H1 (cell line): ENCODE results near the gene RIT2. TPM values are rescaled to one million over a fixed set of nuclear protein-coding genes. Genes with fewer than 3 reads are reported as not detected.

Source experiments
- CTCF ChIA-PET: fragments of 300-600 bp; sonication (Branson Sonifier 250); formaldehyde crosslinking; loops from one replicate; lab custom pipeline; 2021; ENCODE audit not compliant: partially characterized antibody; lab: Charles Lee
- POLR2A ChIA-PET: fragments of 300-600 bp; sonication (Branson Sonifier 250); formaldehyde crosslinking; loops from one replicate; lab custom pipeline; 2021; ENCODE audit warnings: inconsistent platforms; ENCODE audit not compliant: partially characterized antibody; lab: Charles Lee
- DNase-seq, 2 experiments: peaks; one replicate each; pipeline versions ENCODE4 v3.0.0 to v3.0.0-alpha.2; 2010 to 2022; ENCODE audit warnings: low spot score in 2 of 2, low read depth in 1 of 2, mixed read lengths in 1 of 2
- FAIRE-seq: peaks from 2 replicates; lab custom pipeline; 2011; peaks lifted over from hg19 to GRCh38; lab: Jason Lieb, UNC
- H2AFZ ChIP-seq: 2 replicates; pipeline ENCODE4 v1.8.1; 2012; ENCODE audit warnings: low read length, inconsistent platforms
- H2AK5ac ChIP-seq: 2 replicates; pipeline ENCODE4 v1.6.1; 2013; ENCODE audit warnings: low read depth, low read length
- H2BK120ac ChIP-seq: replicated peaks from 2 replicates; pipeline ENCODE3; 2013; ENCODE audit warnings: low read depth, low read length, inconsistent platforms
- H2BK12ac ChIP-seq: 2 replicates; pipeline ENCODE4 v1.6.1; 2013; ENCODE audit warnings: low read depth, low read length
- H2BK15ac ChIP-seq: 2 replicates; pipeline ENCODE4 v1.6.1; 2013; ENCODE audit warnings: low read length
- H2BK20ac ChIP-seq: 2 replicates; pipeline ENCODE4 v1.6.1; 2013; ENCODE audit warnings: low read length
- H2BK5ac ChIP-seq: 2 replicates; pipeline ENCODE4 v1.6.1; 2013; ENCODE audit warnings: low read depth, low read length
- H3K14ac ChIP-seq: 2 replicates; pipeline ENCODE4 v1.6.1; 2013; ENCODE audit warnings: inconsistent platforms; ENCODE audit not compliant: insufficient read length
- H3K18ac ChIP-seq: 2 replicates; pipeline ENCODE4 v1.6.1; 2013; ENCODE audit warnings: low read length; ENCODE audit errors: extremely low read depth
- H3K23ac ChIP-seq: 2 replicates; pipeline ENCODE4 v1.6.1; 2013; ENCODE audit warnings: inconsistent platforms; ENCODE audit not compliant: insufficient read length
- H3K23me2 ChIP-seq: 2 replicates; pipeline ENCODE4 v1.6.1; 2013; ENCODE audit warnings: low read depth, low read length
- H3K27ac ChIP-seq: 2 replicates; pipeline ENCODE4 v1.6.1; 2011; ENCODE audit warnings: low read depth, low read length, inconsistent platforms
- H3K27me3 ChIP-seq, 4 experiments: replicated peaks in 1 of 4; 1 replicate in 1 of 4; 2 replicates in 3 of 4; pipeline versions ENCODE4 v1.6.1 to v1.8.1; 2011 to 2013; ENCODE audit warnings: low read length in 3 of 4, mild to moderate bottlenecking in 3 of 4, inconsistent platforms in 2 of 4, mixed read lengths in 2 of 4, moderate library complexity in 1 of 4; ENCODE audit not compliant: control insufficient read depth in 3 of 4, insufficient read depth in 3 of 4; ENCODE audit errors: extremely low read depth in 1 of 4
- H3K36me3 ChIP-seq, 4 experiments: 2 replicates each; pipeline versions ENCODE4 v1.6.1 to v1.8.1; 2011 to 2013; ENCODE audit warnings: mild to moderate bottlenecking in 4 of 4, low read length in 3 of 4, moderate library complexity in 2 of 4, control low read depth in 1 of 4, inconsistent platforms in 1 of 4; ENCODE audit not compliant: insufficient read depth in 4 of 4, control insufficient read depth in 2 of 4
- H3K4ac ChIP-seq: replicated peaks from 2 replicates; pipeline ENCODE3; 2013; ENCODE audit warnings: low read length, low read depth, mixed read lengths, inconsistent platforms; ENCODE audit not compliant: insufficient read length
- H3K4me1 ChIP-seq, 4 experiments: replicated peaks in 1 of 4; 1 replicate in 1 of 4; 2 replicates in 3 of 4; pipeline versions ENCODE4 v1.6.1 to v1.8.1; 2011 to 2013; ENCODE audit warnings: low read length in 3 of 4, inconsistent platforms in 2 of 4, mixed read lengths in 1 of 4; ENCODE audit not compliant: insufficient read depth in 4 of 4, control insufficient read depth in 3 of 4
- H3K4me2 ChIP-seq, 2 experiments: 2 replicates each; pipeline versions ENCODE4 v1.6.1 to v1.8.1; 2011 to 2013; ENCODE audit warnings: low read depth in 2 of 2, low read length in 2 of 2, control low read depth in 1 of 2, inconsistent platforms in 1 of 2, mild to moderate bottlenecking in 1 of 2; ENCODE audit not compliant: insufficient read depth in 1 of 2
- H3K4me3 ChIP-seq, 4 experiments: fragments of 200-600, 300-600 bp in 1 of 4; sonication (generic), shearing (Covaris generic), sonication (Bioruptor Twin) in 1 of 4; 2 replicates each; pipeline versions ENCODE4 v1.5.1 to v1.8.1; 2011 to 2016; ENCODE audit warnings: low read length in 4 of 4, low read depth in 3 of 4, control low read depth in 2 of 4, inconsistent platforms in 2 of 4, mild to moderate bottlenecking in 2 of 4, mixed read lengths in 1 of 4, moderate library complexity in 1 of 4; ENCODE audit not compliant: insufficient read depth in 2 of 4; ENCODE audit errors: extremely low read depth in 1 of 4
- H3K56ac ChIP-seq: replicated peaks from 2 replicates; pipeline ENCODE3; 2013; ENCODE audit warnings: low read depth, mild to moderate bottlenecking, mixed read lengths, low read length, inconsistent platforms; ENCODE audit not compliant: insufficient read length
- H3K79me1 ChIP-seq: 2 replicates; pipeline ENCODE4 v1.6.1; 2013; ENCODE audit warnings: low read depth, low read length, control low read depth
- H3K79me2 ChIP-seq, 2 experiments: 2 replicates each; pipeline versions ENCODE4 v1.6.1 to v1.8.1; 2012 to 2013; ENCODE audit warnings: low read length in 2 of 2, mild to moderate bottlenecking in 2 of 2, inconsistent platforms in 1 of 2; ENCODE audit not compliant: insufficient read depth in 2 of 2, control insufficient read depth in 1 of 2
- H3K9ac ChIP-seq, 4 experiments: replicated peaks in 1 of 4; 1 replicate in 1 of 4; 2 replicates in 3 of 4; pipeline versions ENCODE4 v1.6.1 to v1.8.1; 2011 to 2013; ENCODE audit warnings: low read depth in 3 of 4, low read length in 3 of 4, control low read depth in 2 of 4, mild to moderate bottlenecking in 2 of 4, moderate library complexity in 2 of 4, inconsistent platforms in 1 of 4; ENCODE audit errors: extremely low read depth in 1 of 4
- H3K9me3 ChIP-seq, 2 experiments: 2 replicates each; pipeline versions ENCODE4 v1.6.1 to v1.8.1; 2012 to 2013; ENCODE audit warnings: mild to moderate bottlenecking in 2 of 2, moderate library complexity in 2 of 2, control low read depth in 1 of 2, inconsistent platforms in 1 of 2, low read depth in 1 of 2, low read length in 1 of 2, mixed read lengths in 1 of 2; ENCODE audit not compliant: insufficient read depth in 2 of 2
- H4K20me1 ChIP-seq, 2 experiments: replicated peaks in 1 of 2; 2 replicates each; pipeline versions ENCODE3 to v1.8.1; 2011 to 2013; ENCODE audit warnings: inconsistent platforms in 2 of 2, low read length in 2 of 2, mild to moderate bottlenecking in 1 of 2; ENCODE audit not compliant: insufficient read depth in 2 of 2, control insufficient read depth in 1 of 2
- H4K5ac ChIP-seq: 2 replicates; pipeline ENCODE4 v1.6.1; 2013; ENCODE audit warnings: low read length, low read depth, mixed read lengths, inconsistent platforms; ENCODE audit not compliant: insufficient read length
- H4K8ac ChIP-seq: 2 replicates; pipeline ENCODE4 v1.8.0; 2013; ENCODE audit warnings: mild to moderate bottlenecking, moderate library complexity, low read length, inconsistent platforms; ENCODE audit not compliant: insufficient read depth; ENCODE audit errors: extremely low read depth
- H4K91ac ChIP-seq: replicated peaks from 2 replicates; pipeline ENCODE3; 2013; ENCODE audit warnings: low read length, mixed read lengths, inconsistent platforms; ENCODE audit not compliant: insufficient read length
- CHD2 ChIP-seq: IDR thresholded peaks from 2 replicates; pipeline ENCODE4 v1.6.1; 2012; ENCODE audit warnings: low read length, improper control_type of control experiment
- CREB1 ChIP-seq: IDR thresholded peaks from 2 replicates; pipeline ENCODE4 v1.6.1; 2012; ENCODE audit warnings: inconsistent platforms
- CTCF ChIP-seq, 3 experiments: IDR thresholded peaks; 1 replicate in 2 of 3; 2 replicates in 1 of 3; pipeline versions ENCODE4 v1.5.1 to v1.6.1; 2011; ENCODE audit warnings: low read length in 3 of 3, mild to moderate bottlenecking in 3 of 3, inconsistent platforms in 2 of 3, low read depth in 1 of 3, moderate library complexity in 1 of 3; ENCODE audit not compliant: insufficient read depth in 1 of 3; ENCODE audit errors: control extremely low read depth in 1 of 3
- EZH2 ChIP-seq: fragments of 200-600 bp; sonication (generic); IDR thresholded peaks from 2 replicates; pipeline ENCODE4 v1.7.1; 2012; ENCODE audit warnings: low read depth, mild to moderate bottlenecking, moderate library complexity, low read length, inconsistent platforms; ENCODE audit not compliant: severe bottlenecking
- KDM1A ChIP-seq: fragments of 200-600, 300-600 bp; sonication (generic); IDR thresholded peaks from 2 replicates; pipeline ENCODE4 v1.7.1; 2016; ENCODE audit warnings: mild to moderate bottlenecking, low read length, borderline replicate concordance
- RAD21 ChIP-seq, 2 experiments: IDR thresholded peaks in 1 of 2; conservative IDR thresholded peaks in 1 of 2; 2 replicates each; pipeline ENCODE4 v1.6.1; 2011; ENCODE audit warnings: low read depth in 2 of 2, low read length in 2 of 2, improper control_type of control experiment in 1 of 2, inconsistent platforms in 1 of 2, mild to moderate bottlenecking in 1 of 2, moderate library complexity in 1 of 2
- SIRT6 ChIP-seq: IDR thresholded peaks from one replicate; pipeline ENCODE4 v1.7.1; 2012; ENCODE audit warnings: low read length, inconsistent platforms
- SIX5 ChIP-seq: IDR thresholded peaks from 2 replicates; pipeline ENCODE4 v1.6.1; 2011; ENCODE audit warnings: mild to moderate bottlenecking, low read depth, low read length
- SP1 ChIP-seq: IDR thresholded peaks from 2 replicates; pipeline ENCODE4 v1.6.1; 2011; ENCODE audit warnings: low read depth, low read length
- TBP ChIP-seq: IDR thresholded peaks from 2 replicates; pipeline ENCODE4 v1.6.1; 2011; ENCODE audit warnings: low read depth, low read length, improper control_type of control experiment
- TEAD4 ChIP-seq: IDR thresholded peaks from 2 replicates; pipeline ENCODE4 v1.6.1; 2012; ENCODE audit warnings: low read depth, low read length, inconsistent platforms, mixed read lengths
- YY1 ChIP-seq: IDR thresholded peaks from 2 replicates; pipeline ENCODE4 v1.6.1; 2011; ENCODE audit warnings: low read depth, mild to moderate bottlenecking, low read length
- WGBS, 2 experiments: shearing (Covaris generic) in 1 of 2; methylation state at CpG; one replicate each; pipeline versions ENCODE4 v1.1.6 to v1.1.7; 2013 to 2015; ENCODE audit warnings: low lambda C conversion rate in 2 of 2, mixed read lengths in 2 of 2, inconsistent platforms in 1 of 2, low coverage in 1 of 2, missing lambda C conversion rate in 1 of 2; ENCODE audit not compliant: insufficient replicate concordance in 2 of 2, insufficient coverage in 1 of 2, insufficient read length in 1 of 2; ENCODE audit errors: extremely low coverage in 1 of 2, missing lambda C conversion rate in 1 of 2; 5-methylcytosine and 5-hydroxymethylcytosine counted together
- polyA plus RNA-seq, 7 experiments: library from polyadenylated mRNA; depleted of rRNA in 3 of 7; stranded (reverse) in 5 of 7; unstranded in 2 of 7; fragments of >200 nt in 5 of 7; fragments of 200-250 nt in 2 of 7; gene quantifications; 1 replicate in 5 of 7; 2 replicates in 1 of 7; 4 replicates in 1 of 7; pipeline versions ENCODE4 v1.2.1 to v1.2.3, GENCODE V29; 2011 to 2013; ENCODE audit warnings: missing spikeins in 2 of 7, mixed read lengths in 2 of 7
- total RNA-seq: library from RNA; stranded (reverse); fragmentation: NEBNext Ultra II Directional; extraction: Animal tissue kit (Norgen Biotek cat#: 25700); gene quantifications from 2 replicates; pipeline ENCODE4 v1.2.1, GENCODE V29; 2021

The RIT2 gene
- total and polyA plus RNA-seq, 2 of the 8 experiments (the other 6 are each of a cell fraction or from before 2014, with no cell fraction given): 0.67 to 3.2 TPM

- no peak overlapping the region for H2BK120ac ChIP-seq
- H3K14ac ChIP-seq: no peak overlapping the region
- H3K4me2 ChIP-seq: no peak overlapping the region
- no peak overlapping the region for H4K91ac ChIP-seq
- H4K8ac ChIP-seq: no peak overlapping the region
- DNase-seq (no peak), FAIRE-seq (no peak)
- no peak overlapping the region for H3K4me3 ChIP-seq
- no peak overlapping the region for H2AK5ac ChIP-seq
- no peak overlapping the region for H3K56ac ChIP-seq
- no peak overlapping the region for H4K5ac ChIP-seq
- H3K79me2 ChIP-seq: no peaks in the 10 kb centered on the region
- no peak overlapping the region for H2BK20ac ChIP-seq
- H3K23ac ChIP-seq: no peak overlapping the region
- H2BK12ac ChIP-seq: no peak overlapping the region
- H3K36me3 ChIP-seq: no peaks in the 10 kb centered on the region
- no peaks in the 10 kb centered on the region for H3K27me3 ChIP-seq
- H3K79me1 ChIP-seq: no peaks in the 10 kb centered on the region
- H3K23me2 ChIP-seq: no peaks in the 10 kb centered on the region
- H3K4ac ChIP-seq: no peak overlapping the region
- H3K9ac ChIP-seq: no peak overlapping the region
- peak overlapping the region; percentile 74 for H2AFZ ChIP-seq
- WGBS, 2 experiments: 95% methylated on average over 4 of the region's 4 CpGs; no CpG with 5 or more reads in 1 of the 2 experiments
- ChIA-PET CTCF (no interaction called here), POLR2A (interaction anchor here (1.0 kb wide), 1 partner anchor 10 kb away, joined by 3 read pairs; no protein-coding TSS in a partner anchor)
- H3K9me3 ChIP-seq: no peaks in the 10 kb centered on the region
- no peaks in the 10 kb centered on the region for H4K20me1 ChIP-seq
- H3K4me1 ChIP-seq: peaks cover 0 to 3% (median 0%) of the 10 kb centered on the region in 4 experiments; a peak in 1 of 7 replicates
- no peak overlapping the region for H2BK5ac ChIP-seq
- H3K27ac ChIP-seq: no peak overlapping the region
- no peak overlapping the region for H3K18ac ChIP-seq
- no peak overlapping the region for H2BK15ac ChIP-seq
- TF ChIP-seq EZH2 (no peak), SP1 (no peak), TEAD4 (no peak), SIRT6 (no peak), KDM1A (no peak), SIX5 (no peak), CHD2 (no peak), TBP (no peak), YY1 (no peak), CTCF (IDR thresholded peaks at IDR 0.05; ENCODE audit: control extremely low read depth in 1 of 3, insufficient read depth in 1 of 3, low read depth in 1 of 3, low read length in 3 of 3) (no peak), RAD21 (IDR thresholded peaks at IDR 0.05 in 1 of 2, conservative IDR thresholded peaks at IDR 0.05 in 1 of 2; ENCODE audit: low read depth in 2 of 2, low read length in 2 of 2) (no peak), CREB1 (no peak)
Observed at GRCh38 chr18:42706029-42706608, 409.4 kb downstream of the RIT2 start.
